C4-2B (cell line): Measurements from ENCODE around the gene UPF2.
A peak's percentile ranks its signal among the peaks of the same experiment; 100 is the strongest.

ENCODE experiments used
- H3K27ac ChIP-seq: fragments of 450-650 bp; 2 replicates; pipeline ENCODE4 v1.5.1; 2017
- CTCF ChIP-seq: fragments of 450-650 bp; conservative IDR thresholded peaks from 2 replicates; pipeline ENCODE4 v1.5.1; 2017; ENCODE audit warnings: mild to moderate bottlenecking
- ZFX ChIP-seq: fragments of 450-650 bp; IDR thresholded peaks from 2 replicates; pipeline ENCODE4 v1.6.1; 2017

UPF2 gene

DNA sequence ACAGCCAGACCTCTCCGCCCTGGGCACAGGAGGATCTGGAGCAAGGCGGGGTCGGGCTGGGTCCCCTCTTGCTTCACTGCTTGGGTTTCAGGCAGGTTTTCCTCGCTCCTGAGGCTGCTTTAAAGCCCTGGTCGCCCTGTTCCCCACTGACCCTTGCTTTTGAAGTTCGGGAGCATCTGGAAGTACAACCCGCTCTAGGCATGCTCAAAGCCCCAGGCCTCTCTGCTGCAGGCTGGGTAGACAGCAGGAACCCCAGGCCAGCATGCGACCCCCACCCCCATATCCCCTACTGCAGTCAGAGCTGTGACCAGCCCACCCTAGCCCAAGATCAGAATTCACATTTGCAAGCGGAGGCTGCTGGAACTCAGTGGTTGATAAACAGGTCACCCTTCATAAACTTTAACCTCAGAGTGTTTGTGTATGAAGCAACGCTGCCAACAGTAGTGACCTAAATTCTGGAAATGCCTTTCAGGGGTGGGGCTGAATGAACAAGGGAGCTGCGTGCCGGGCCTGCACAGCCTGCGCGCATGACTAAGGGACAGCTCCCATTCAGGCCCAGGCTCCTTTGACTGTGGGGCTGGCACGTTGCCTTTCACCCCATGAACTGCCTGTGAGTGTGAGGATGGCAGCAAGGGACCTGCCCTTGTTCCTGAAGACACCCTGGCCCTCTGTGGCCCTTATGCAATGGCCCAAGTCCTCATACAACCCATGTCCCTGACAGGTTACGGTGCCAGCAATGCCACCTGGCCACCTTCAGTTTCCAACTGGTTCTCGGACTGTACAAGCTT, 166.9 kb downstream of the UPF2 start:
- TF ChIP-seq CTCF, result no peak
- TF ChIP-seq ZFX, result peak; percentile 25; the same call in 1 of the 2 replicates
- peak overlapping the region; percentile 80 for H3K27ac ChIP-seq

DNA sequence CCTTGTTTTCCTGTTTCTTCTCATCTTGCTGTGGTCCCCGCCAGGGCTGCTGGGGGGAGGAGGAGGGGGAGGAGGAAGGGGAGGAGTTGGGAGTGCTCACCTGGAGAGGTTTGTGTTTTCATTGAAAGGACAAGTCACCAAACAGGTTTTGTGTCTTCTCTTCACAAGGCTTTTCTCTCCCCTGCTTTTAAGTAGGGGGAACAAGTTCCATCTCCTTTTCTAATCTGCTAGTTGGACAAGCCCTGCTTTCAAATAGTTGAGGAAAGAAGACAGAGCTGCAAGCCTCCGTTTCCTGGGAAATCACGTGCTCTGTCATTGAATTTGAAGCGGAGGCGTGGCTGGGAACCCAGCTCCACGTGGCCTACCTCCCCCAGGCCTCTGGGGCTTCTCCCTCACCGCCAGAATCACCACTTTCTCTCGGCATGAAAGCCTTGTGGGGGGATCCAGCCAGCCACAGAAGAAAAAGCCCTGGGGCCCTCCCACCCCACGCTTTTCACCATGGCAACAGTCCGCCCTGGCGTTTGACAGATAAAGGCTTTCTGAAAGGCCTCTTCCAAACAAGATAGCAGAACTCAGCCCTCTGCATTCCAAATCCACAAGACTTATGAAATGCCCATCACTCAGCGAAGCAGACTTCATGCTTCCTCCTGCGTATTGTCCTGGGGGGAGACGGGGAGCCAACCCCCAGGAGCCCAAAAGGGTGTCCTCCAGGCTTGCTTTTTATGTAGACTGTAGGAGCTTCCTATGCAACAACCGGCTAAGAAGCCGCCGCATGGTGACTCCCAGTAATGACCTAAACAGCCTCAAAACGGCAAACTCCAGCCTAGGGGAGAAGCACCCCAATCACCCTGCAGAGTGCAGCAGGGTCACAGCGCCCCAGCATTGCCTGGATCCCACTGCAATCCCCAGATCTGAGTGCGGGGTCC, 167.8 kb downstream of the UPF2 start:
- H3K27ac ChIP-seq, result peak overlapping the region; percentile 80
- no peak for TF ChIP-seq CTCF
- peak; percentile 38; the same call in 1 of the 2 replicates for TF ChIP-seq ZFX

DNA sequence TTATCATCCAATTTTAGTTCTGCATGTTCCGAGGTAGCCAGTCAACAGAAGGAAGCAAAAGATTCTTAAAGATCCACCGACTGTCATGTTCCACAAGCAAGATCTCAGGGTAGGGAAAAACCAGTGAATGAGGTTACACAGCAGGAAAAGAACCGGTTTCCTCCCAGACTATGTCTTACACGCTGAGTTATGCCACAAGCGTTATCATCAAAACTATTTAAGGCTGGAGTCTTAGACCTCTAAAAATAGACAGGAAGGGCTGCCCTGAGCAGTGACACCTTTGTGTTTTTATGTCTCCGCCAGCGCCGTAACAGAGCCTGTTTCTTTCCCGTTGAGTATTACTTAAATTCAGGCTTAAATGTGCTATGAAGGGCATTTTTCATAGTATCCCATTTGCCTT, 171.1 kb downstream of the UPF2 start:
- no peak overlapping the region for H3K27ac ChIP-seq
- TF ChIP-seq CTCF, result no peak
- no peak for TF ChIP-seq ZFX

DNA sequence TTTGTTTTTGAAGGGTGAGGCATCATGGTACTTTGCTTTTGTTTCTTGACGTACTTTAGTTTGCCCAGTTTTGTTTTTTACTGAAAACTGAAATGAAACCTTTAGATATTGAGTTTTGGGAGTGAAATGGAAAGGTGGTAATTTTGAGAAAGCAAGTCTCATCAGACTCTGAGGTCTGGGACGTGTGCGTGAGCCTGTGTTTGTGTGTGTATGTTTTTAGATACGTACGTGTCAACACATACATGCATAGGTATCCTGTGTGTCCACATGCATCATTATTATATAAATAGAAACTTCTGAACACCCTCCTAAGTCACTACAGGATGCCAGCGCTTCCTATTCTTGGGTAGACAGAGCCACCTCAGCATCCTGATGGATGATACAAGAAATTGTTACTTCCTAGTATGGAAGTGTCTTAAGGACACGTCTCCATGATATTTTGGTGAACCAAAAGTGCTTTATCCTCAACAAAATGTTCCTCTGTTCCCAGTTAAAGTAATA, 171.7 kb downstream of the UPF2 start:
- TF ChIP-seq ZFX, result no peak
- no peak for TF ChIP-seq CTCF
- no peak overlapping the region for H3K27ac ChIP-seq

GRCh38 chr10:11870461-11870780, 172.2 kb downstream of the UPF2 start:
- TF ChIP-seq CTCF (no peak), ZFX (no peak)
- no peak overlapping the region for H3K27ac ChIP-seq
